ENCODE data around the gene PRR20E.
"Not testable (repeated sequence)": the region's sequence is repeated elsewhere in the genome, so short reads cannot be mapped to it uniquely, and the experiment has no call there.

The PRR20E gene

DNA sequence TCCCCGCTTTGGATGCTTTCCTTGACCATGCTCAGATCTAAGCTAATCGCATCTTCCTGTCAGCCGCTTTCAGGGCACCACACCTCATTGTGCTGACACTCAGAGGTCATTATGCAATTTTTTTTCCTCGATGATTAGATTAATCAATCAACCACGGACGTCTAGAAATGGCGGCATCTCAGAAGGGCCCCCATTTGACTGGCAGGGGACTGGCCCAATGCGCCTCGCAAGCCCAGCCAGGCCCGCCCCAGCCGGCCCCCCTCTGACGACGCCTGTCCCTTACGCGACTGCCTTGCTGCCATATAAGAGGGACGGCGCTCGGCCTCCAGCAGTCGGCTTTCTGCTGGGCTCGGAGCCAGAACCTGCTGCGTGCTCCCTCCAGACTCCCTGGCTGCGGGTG lies at the start of gene PRR20E:
Gene PRR20E, plus strand, starts transcription at position 301 of the 400 bp plus-strand sequence. CDS start 387 bp downstream, outside the sequence.
- DNase-seq, ATAC-seq: not testable (repeated sequence)

DNA sequence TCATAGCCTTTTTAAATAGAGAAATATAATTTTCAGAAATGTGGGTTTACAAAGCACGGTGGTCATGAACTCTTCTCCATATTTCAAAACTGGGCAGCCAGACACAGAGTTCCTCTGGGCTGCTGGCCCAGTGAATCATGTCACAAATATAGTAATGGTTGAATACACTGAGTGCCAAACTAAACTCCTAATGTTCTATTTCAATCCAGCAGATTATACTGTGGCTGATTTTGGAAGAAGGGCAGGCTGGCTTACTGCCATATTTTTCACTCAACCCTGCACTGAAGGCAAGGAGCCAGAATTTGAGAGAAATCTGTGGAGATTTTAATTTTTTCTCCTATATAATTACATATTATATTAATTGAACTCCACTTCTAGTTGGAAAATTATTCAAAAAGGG lies 43.3 kb upstream of the PRR20E start:
- DNase-seq = no peak
- ATAC-seq = no peak

DNA sequence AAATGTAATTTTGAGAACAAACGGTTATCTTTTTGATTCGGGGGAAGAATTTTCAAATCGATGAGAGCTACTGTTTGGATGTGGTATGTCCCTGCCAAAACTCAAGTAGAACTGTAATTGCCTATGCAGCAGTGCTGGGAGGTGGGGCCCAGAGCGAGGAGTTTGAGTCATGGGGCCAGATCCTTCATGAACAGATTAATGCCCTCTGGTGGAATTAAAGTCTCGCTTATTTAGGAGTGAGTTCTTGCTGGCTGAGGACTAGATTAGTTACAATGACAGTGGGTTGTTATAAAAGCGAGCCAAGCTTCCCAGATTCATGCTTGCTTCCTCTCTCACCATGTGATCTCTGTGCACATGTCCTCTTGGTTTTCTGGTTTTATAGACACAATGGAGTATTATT lies 38.1 kb upstream of the PRR20E start:
- DNase-seq (no peak), ATAC-seq (no peak)

DNA sequence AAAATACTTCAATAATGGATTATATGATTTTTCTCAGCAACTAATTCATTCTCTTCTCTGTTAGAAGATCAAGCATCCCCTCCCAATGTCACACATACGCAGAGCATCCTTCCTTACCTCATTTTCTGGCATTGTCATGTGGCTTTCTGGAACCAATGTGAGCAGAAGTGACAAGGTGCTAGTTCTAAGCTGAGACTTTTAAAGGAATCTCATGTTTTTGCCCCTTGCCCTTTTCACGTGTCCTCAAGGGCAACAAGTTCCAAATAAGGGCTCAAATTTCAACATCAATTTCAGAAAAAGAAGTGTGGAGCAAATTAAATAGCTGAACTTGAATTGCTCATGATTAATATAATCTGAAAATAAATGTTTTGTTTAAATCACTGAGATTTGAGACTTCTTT lies 30.9 kb upstream of the PRR20E start:
- ATAC-seq = no peak
- DNase-seq = no peak

DNA sequence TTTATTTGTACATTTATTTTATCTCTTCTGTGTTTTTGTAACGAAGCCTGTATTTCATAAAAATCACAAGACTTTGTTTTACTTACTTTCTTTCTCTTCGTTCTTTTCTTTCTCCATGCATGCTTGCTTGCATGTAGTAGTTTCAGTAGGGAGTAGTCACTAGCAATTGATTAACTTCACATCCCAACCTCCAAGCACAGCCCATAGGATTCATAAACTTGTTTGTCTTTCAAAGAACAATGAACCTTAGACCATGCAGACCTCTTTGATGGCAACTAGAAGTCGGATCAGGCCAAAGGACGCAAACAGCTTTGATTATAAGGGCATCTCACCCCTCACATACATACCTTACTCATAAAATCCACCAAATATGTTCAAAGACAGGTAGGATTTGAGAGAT lies 29.4 kb upstream of the PRR20E start:
- no peak for DNase-seq
- no peak for ATAC-seq

DNA sequence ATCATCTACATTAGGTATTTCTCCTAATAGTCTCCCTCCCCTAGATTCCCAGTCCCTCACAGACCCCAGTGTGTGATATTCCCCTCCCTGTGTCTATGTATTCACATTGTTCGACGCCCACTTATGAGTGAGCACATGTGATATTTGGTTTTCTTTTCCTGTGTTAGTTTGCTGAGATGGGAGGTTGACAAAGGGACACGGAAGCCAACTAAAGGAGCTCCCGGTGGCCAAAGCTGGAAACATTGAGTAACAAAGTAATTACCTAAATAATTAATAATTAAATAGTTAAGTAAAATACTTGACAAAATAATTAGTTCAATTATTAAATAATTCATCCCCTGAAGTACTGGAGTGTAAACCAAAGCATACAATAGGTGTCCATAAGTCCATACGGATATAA lies 28.0 kb upstream of the PRR20E start:
- DNase-seq (no peak), ATAC-seq (no peak)

DNA sequence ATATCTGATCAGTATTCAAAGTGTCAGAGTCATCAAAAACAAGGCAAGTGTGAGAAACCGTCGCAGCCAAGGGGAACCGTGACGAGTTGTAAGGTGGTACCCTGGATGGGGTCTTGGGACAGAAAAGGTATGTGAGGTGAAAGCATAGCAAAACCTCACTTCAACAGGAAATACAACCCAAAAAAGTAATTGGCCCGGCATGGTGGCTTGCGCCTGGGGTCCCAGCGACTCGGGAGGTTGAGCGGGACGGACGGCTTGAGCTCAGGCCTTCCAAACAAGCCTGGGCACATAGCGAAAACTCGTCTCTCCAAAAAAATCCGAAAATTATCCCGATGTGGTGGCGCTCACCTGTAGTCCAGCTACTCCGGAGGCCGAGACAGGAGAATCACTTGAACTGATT lies 27.2 kb upstream of the PRR20E start:
- DNase-seq, ATAC-seq: not testable (repeated sequence)

DNA sequence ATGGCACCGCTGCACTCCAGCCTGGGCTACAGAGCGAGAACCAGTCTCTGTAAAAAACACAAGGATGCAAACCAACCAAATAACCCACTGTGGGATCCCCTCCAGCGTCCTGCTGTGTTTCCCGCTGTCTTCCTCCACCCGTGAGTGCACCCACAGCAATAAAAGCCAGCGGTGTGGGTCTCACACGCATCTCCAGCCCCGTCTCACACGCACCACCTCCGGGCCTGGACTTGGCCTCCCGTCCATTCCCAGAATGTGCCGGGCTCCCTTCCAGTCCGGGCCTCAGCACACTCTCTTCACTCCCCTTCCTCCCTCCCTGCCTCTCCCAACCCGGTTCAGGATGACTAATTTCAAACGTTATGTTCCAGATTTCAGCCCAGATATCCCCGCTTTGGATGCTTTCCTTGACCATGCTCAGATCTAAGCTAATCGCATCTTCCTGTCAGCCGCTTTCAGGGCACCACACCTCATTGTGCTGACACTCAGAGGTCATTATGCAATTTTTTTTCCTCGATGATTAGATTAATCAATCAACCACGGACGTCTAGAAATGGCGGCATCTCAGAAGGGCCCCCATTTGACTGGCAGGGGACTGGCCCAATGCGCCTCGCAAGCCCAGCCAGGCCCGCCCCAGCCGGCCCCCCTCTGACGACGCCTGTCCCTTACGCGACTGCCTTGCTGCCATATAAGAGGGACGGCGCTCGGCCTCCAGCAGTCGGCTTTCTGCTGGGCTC lies 26.6 kb upstream of the PRR20E start, which contains the start of gene PRR20A:
Gene PRR20A, plus strand, starts transcription at position 684 of the 734 bp plus-strand sequence. CDS start 387 bp downstream, outside the sequence.
- not testable (repeated sequence) for DNase-seq, ATAC-seq

DNA sequence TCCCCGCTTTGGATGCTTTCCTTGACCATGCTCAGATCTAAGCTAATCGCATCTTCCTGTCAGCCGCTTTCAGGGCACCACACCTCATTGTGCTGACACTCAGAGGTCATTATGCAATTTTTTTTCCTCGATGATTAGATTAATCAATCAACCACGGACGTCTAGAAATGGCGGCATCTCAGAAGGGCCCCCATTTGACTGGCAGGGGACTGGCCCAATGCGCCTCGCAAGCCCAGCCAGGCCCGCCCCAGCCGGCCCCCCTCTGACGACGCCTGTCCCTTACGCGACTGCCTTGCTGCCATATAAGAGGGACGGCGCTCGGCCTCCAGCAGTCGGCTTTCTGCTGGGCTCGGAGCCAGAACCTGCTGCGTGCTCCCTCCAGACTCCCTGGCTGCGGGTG lies 19.8 kb upstream of the PRR20E start, which contains the start of gene PRR20B:
Gene PRR20B, plus strand, starts transcription at position 301 of the 400 bp plus-strand sequence. CDS start 387 bp downstream, outside the sequence.
- ATAC-seq, DNase-seq: not testable (repeated sequence)

DNA sequence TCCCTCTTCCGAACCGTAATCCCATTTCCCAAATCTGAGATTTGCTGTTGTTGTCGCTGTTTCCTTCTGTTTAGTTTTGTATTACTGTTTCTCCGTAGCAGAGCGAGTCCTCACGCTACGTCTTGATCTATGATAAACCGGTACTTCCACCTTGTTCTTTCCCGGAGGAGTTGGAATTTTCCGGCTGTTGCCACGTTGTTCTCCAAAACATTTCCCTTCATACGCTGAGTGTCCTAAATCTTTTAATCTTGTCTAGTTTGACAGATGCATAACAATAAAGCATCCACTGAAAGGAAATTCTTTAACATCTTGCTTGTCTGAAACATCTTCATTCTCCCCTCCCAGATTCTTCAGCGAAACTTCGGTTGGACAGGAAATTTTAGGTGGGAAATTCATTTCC lies 18.9 kb upstream of the PRR20E start:
- DNase-seq, ATAC-seq: not testable (repeated sequence)

DNA sequence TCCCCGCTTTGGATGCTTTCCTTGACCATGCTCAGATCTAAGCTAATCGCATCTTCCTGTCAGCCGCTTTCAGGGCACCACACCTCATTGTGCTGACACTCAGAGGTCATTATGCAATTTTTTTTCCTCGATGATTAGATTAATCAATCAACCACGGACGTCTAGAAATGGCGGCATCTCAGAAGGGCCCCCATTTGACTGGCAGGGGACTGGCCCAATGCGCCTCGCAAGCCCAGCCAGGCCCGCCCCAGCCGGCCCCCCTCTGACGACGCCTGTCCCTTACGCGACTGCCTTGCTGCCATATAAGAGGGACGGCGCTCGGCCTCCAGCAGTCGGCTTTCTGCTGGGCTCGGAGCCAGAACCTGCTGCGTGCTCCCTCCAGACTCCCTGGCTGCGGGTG lies 13.2 kb upstream of the PRR20E start, which contains the start of gene PRR20C:
Gene PRR20C, plus strand, starts transcription at position 301 of the 400 bp plus-strand sequence. CDS start 387 bp downstream, outside the sequence.
- DNase-seq, ATAC-seq: not testable (repeated sequence)

DNA sequence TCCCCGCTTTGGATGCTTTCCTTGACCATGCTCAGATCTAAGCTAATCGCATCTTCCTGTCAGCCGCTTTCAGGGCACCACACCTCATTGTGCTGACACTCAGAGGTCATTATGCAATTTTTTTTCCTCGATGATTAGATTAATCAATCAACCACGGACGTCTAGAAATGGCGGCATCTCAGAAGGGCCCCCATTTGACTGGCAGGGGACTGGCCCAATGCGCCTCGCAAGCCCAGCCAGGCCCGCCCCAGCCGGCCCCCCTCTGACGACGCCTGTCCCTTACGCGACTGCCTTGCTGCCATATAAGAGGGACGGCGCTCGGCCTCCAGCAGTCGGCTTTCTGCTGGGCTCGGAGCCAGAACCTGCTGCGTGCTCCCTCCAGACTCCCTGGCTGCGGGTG lies 6.7 kb upstream of the PRR20E start, which contains the start of gene PRR20D:
Gene PRR20D, plus strand, starts transcription at position 301 of the 400 bp plus-strand sequence. CDS start 387 bp downstream, outside the sequence.
- not testable (repeated sequence) for DNase-seq, ATAC-seq

DNA sequence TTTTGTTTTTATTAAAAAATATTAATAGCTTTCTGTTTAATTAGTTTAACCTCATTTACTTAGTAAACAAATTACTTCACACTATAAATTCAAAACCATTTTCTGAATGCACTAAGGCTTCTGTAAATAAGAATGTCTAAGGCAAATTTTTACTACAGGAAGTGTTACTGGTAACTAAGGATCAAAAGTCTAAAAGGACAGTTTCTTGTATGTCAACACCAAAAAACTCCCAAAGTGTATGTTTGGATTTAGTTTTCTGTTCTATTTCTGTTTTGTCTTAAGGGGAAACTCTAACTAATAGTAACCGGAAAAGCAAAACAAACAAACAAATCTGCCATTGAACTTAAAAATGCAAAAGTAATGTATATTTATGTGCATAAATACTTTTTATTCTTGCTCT lies 24.7 kb downstream of the PRR20E start:
- DNase-seq (no peak), ATAC-seq (no peak)

DNA sequence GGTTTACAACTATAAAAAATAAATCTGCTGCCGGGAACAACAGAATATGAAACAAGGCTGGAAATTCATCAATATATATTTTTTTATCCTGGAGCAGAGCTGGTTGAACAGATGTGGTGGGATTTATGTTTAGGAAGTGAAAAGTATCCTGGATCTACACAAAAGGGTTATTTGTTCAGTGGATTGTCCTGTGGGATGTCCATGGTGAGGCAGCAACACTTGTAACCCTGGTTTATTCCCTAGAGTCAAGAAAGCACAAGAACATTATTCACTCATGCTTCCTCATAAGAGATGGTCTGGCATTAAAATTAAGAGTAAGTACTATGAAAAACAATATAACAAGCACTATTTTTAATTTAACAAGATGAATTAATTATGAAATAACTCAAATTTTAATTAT lies 46.0 kb downstream of the PRR20E start:
- ATAC-seq = no peak
- no peak for DNase-seq
